GM19438 (cell line): ENCODE data around the gene GRIK3.
"Not testable (repeated sequence)": the region's sequence is repeated elsewhere in the genome, so short reads cannot be mapped to it uniquely, and the experiment has no call there.

Source experiments
- ATAC-seq: cut with Tn5 transposase; IDR thresholded peaks from one replicate; pipeline ENCODE4 v1.9.1; 2021; ENCODE audit warnings: low read depth; ENCODE audit not compliant: unreplicated experiment

Gene GRIK3

GRCh38 chr1:36948606-36949005, 85.7 kb downstream of the GRIK3 start:
- ATAC-seq, result no peak

GRCh38 chr1:36948147-36948546, 86.2 kb downstream of the GRIK3 start:
- no peak for ATAC-seq

- no peak for ATAC-seq
Measured at GRCh38 chr1:36947384-36947783, 86.9 kb downstream of the GRIK3 start.

DNA sequence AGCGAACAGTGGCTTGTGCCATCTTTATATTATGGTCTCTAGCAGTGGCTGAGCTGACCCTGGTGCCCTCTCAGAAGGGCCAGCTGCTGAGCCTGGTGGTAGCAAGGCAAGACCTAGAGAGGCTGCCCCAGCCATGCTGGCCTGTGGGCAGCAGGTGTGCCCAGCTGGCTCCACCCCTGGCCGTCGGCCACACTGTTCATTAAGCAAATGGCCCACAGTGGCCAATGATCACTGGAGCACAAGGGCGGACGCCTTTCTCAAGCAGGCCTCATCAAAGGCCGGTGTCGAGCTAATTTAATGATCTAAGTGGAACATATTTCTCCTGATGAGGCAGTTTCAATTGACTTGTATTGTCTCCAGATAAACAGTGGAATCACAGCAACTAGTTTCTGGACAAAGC, 89.4 kb downstream of the GRIK3 start:
- no peak for ATAC-seq

DNA sequence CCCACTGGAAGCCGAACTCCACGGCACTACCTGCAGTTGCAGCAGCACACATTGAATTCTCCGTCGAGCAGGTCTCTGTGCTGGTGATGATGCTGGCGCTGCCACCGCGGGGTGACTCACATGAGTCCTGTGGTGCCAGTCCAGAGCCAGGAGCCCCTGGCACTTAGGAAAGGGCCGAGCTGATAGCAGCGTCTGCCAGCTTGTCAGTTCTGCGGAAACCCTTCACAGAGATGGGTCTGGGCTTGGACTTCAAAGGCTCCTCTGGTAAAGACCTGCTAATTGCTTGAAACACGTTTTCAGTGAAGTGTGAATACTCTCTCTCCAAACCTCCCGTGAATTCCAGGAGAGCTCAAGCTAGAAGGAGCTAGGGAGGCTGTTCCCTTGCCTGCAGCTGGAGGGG, 92.2 kb downstream of the GRIK3 start:
- no peak for ATAC-seq

GRCh38 chr1:36941316-36941978, 92.9 kb downstream of the GRIK3 start:
- ATAC-seq, result no peak

GRCh38 chr1:36938819-36939218, 95.5 kb downstream of the GRIK3 start:
- ATAC-seq, result no peak

- ATAC-seq, result no peak
Measured at GRCh38 chr1:36937371-36937770, 96.9 kb downstream of the GRIK3 start.

- no peak for ATAC-seq
Measured at GRCh38 chr1:36934061-36934460, 100.3 kb downstream of the GRIK3 start.

DNA sequence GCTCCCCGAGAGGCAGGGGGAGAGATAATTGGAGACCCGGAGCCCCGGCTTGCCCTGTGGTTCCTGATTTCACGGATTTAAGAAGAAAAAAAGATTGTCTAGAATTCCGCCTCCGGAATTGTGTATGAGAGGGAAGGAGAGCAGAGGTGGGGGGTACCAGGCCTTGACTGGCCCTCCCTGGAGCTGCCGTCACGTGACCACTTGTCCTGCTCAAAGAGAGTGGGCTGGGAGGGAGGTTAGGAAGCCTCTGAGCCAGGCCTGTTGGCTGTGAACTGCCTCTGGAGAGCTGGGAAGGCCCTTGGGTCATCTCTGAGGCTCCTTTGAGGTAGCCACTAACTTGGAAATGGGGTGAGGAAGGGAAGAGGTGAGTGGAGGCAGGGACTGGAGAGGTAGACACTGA, 106.5 kb downstream of the GRIK3 start:
- ATAC-seq, result no peak

GRCh38 chr1:36925251-36925650, 109.1 kb downstream of the GRIK3 start:
- ATAC-seq, result no peak

DNA sequence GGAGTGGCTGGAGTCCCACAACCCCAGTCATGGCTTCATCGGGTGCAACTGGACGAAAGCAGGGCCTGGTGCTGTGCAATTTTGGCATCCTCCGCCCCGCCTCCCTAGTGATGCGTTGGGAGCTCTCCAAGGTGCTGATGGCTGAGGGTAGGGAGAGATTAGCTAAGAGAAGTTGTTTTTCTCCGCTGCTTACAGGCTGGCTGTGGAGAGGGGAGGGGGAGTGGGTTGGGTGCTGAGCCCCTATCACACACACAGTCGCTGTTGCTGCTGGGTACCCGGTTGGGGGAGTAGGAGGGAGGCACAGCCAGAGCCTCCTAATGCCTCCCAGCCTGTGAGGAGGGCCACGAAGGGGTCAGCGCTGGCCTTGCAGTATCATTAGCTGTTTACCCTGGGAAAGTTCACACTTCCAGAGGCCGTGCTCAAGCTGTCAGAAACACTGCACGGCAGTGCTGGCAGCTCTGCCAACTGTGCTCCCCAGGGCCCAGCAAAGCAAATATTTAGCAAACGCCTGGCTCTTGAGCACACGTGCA, 110.0 kb downstream of the GRIK3 start:
- no peak for ATAC-seq

DNA sequence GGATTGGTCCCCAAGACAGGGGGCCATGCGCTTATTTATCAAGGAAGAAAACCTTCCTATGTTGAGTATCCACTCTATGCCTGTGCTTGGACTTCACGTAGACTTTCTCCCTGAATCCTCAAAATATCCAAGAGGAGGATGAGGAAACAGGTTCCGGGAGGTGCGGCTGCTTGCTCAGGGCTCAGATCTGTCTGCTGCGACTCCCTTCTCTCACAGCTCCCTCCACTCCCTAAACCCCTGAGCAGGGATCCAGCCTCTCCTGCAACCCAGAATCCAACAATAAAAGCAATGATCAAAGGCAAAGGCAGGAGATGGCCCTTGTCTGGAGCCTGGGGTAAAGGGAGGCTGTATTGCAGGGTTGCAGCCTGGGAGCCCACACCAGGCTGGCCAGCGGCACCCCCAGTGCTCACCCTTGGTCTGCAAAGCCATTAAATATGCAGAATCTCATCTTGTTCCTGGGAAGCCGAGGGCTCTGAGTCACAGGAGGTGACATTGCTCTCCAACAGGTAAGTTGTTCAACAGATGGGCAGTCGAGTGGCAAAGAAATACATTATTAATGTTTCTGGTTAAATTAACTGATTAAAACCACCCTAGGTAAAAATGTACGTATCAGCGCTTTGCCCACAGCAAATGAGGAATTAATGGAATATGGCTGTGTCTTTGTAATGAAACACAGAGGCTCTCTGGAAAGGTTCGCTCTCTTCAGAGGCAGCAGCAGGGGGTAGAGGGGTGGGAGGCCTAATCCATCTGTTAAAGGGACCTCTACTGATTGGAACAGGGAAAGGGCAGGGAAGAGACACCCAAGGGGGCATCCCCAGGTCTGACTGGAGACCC, 111.5 kb downstream of the GRIK3 start:
- no peak for ATAC-seq

GRCh38 chr1:36922071-36922470, 112.2 kb downstream of the GRIK3 start:
- no peak for ATAC-seq

DNA sequence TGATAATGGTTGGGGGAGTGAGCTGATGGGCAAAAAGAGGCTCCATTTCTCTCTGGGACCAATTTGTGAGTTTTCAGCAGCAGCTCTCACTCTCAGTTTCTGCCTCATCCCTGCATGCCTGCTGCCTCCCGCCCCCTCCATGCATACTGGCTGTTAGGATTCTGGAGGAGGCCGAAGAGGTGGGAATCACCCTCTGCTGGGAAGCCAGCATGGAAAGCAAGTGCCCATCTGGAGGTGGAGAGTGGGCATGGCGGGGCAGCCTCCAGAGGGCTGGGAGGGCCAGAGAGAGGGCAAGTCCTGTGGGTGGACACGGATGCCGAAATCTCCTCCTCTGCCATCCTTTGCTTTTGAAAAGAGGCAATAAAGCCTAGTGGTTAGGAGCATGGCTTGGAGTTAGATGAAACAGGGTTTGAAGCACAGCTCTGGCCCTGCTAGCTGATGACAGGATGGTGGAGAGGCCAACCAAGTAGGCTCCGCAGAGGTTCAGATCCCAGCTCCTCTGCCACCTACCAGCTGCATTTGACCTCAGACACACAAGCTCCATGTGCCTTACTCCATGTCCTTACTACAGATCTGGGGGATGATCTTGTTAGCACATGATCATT, 113.4 kb downstream of the GRIK3 start:
- ATAC-seq, result no peak

GRCh38 chr1:36920371-36920770, 113.9 kb downstream of the GRIK3 start:
- no peak for ATAC-seq

- no peak for ATAC-seq
Measured at GRCh38 chr1:36919491-36920145, 114.7 kb downstream of the GRIK3 start.

DNA sequence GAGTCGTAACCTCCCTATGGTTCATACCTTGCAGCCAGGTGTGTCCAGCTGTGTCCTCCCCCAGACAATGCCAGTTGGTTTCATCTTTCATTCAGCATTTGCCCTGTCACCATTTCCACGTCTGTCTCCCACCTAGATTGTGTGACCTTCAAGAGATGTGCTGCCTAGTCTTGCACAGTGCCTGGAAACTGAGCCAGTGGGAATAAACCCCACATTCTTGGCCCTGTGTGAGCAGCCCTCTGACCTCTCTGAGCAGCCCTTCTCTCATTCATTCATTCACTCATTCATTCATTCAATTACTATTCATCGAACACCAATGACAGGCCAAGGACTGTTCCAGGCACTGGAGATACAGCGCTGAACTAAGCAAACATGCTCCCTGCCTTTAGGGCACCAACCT, 115.7 kb downstream of the GRIK3 start:
- ATAC-seq, result no peak

GRCh38 chr1:36916542-36916941, 117.8 kb downstream of the GRIK3 start:
- not testable (repeated sequence) for ATAC-seq

GRCh38 chr1:36913484-36914060, 120.7 kb downstream of the GRIK3 start:
- ATAC-seq, result no peak

DNA sequence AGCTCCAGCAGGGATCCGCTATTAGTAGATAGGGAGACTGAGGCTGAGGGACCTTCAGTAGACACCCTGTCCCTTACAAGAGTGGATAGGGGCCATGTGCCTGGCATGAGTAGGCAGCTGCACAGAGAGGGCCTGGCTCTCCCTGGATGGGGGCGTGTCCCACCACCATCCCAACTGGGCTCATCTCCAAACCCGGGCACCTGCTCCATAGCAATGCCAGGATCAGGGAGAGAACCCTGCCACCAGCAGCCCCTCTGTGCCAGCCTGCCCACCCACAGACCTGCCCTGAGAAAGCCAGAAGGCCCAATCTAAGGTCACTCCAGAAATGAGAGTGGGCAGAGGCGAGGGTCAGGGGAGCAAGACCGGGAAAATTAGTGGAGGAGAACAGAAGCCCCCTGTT, 121.3 kb downstream of the GRIK3 start:
- no peak for ATAC-seq
